Suprapubic skin (tissue), 4 donors: ENCODE data around the gene TTC39C. TPM values are rescaled to one million over a fixed set of nuclear protein-coding genes. Genes with fewer than 3 reads are reported as not detected.

Experiments used
- DNase-seq, 2 donors: peaks; one replicate each; pipeline ENCODE4 v3.0.0-alpha.2; 2019; ENCODE audit warnings: low spot score in 2 of 2
- H3K27ac ChIP-seq: fragments of 200-600 bp; sonication (generic); one replicate; pipeline ENCODE4 v1.5.1; 2019
- H3K27me3 ChIP-seq: fragments of 200-600 bp; sonication (generic); one replicate; pipeline ENCODE4 v1.5.1; 2019
- H3K36me3 ChIP-seq: fragments of 200-600 bp; sonication (generic); one replicate; pipeline ENCODE4 v1.5.1; 2019
- H3K4me1 ChIP-seq: fragments of 200-600 bp; sonication (generic); one replicate; pipeline ENCODE4 v1.5.1; 2019
- H3K4me3 ChIP-seq: fragments of 200-600 bp; sonication (generic); one replicate; pipeline ENCODE4 v1.5.1; 2019; ENCODE audit warnings: mild to moderate bottlenecking
- H3K9me3 ChIP-seq: fragments of 200-600 bp; sonication (generic); one replicate; pipeline ENCODE4 v1.5.1; 2019
- CTCF ChIP-seq, 2 donors: fragments of 200-600 bp in 1 of 2; fragments of 450-650 bp in 1 of 2; sonication (generic) in 1 of 2; IDR thresholded peaks; one replicate each; pipeline ENCODE4 v1.5.1; 2016 to 2019; ENCODE audit warnings: antibody characterized with exemption in 2 of 2, mild to moderate bottlenecking in 1 of 2, moderate library complexity in 1 of 2
- EP300 ChIP-seq: sonication (generic); formaldehyde crosslinking; IDR thresholded peaks from one replicate; pipeline ENCODE4 v1.6.1; 2017; ENCODE audit warnings: antibody characterized with exemption
- POLR2A ChIP-seq, 2 donors: fragments of 450-650 bp; IDR thresholded peaks; one replicate each; pipeline ENCODE4 v1.6.1; 2017; ENCODE audit warnings: antibody characterized with exemption in 2 of 2, mild to moderate bottlenecking in 2 of 2, moderate library complexity in 2 of 2
- POLR2AphosphoS5 ChIP-seq, 3 donors: sonication (generic); formaldehyde crosslinking; IDR thresholded peaks; one replicate each; pipeline ENCODE4 v1.6.1; 2017; ENCODE audit warnings: antibody characterized with exemption in 3 of 3
- WGBS: methylation state at CpG from one replicate; pipeline ENCODE4 v1.1.5; 2018; 5-methylcytosine and 5-hydroxymethylcytosine counted together
- total RNA-seq, 4 donors: library from RNA; depleted of rRNA; stranded (reverse); fragments of >200 nt; gene quantifications; one replicate each; pipeline ENCODE4 v1.1.0, GENCODE V29; 2016

Gene TTC39C
- total RNA-seq, 4 donors from 2014 or later: 74.9 to 126 (median 86.5) TPM

DNA sequence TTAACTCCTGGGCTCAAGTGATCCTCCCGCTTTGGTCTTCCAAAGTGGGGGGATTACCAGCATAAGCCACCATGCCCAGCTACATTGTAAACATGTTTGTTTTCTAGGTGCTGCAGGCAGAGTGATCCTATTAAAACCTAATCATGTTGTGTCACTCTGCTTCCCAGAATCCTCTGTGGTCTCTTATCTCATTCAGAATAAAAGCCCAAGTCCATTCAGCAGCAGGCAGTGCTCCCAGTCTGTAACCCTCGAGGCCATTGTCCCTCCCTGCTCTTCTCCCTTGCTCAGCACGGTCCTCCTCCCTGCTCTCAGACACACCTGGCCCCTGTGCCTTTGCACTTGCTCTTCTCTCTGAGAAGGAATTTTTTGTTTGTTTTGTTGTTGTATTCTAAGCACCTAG lies 113.2 kb downstream of the TTC39C start:
- WGBS: 71% methylated on average over 3 of the region's 3 CpGs
- Histone ChIP-seq H3K9me3 (no peaks in the 10 kb centered on the region), H3K27ac (no peak overlapping the region), H3K4me3 (no peak overlapping the region), H3K36me3 (peaks cover 58% of the 10 kb centered on the region), H3K27me3 (no peaks in the 10 kb centered on the region), H3K4me1 (peaks cover 10% of the 10 kb centered on the region)
- no peak for DNase-seq
- no peak for TF ChIP-seq POLR2AphosphoS5 (IDR thresholded peaks at IDR 0.05)

DNA sequence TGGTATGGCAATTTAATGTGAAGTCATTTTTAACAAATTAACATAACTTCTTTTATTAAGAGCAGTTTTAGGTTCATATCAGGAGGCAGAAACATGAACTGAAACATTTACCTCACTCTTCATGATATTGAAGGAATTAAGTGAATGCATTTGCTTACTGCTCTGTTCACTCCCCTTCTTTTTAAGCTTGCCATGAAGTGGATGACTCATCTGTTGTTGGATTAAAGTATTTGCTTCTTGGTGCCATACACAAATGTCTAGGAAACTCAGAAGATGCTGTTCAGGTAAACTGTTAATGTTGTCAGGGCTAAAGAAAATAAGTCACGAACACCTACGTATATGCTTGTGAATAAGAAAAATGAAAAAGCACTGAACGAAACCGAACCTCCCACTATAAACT lies 114.1 kb downstream of the TTC39C start:
- Histone ChIP-seq H3K4me1 (peaks cover 10% of the 10 kb centered on the region), H3K27ac (no peak overlapping the region), H3K36me3 (peaks cover 58% of the 10 kb centered on the region), H3K27me3 (no peaks in the 10 kb centered on the region), H3K9me3 (no peaks in the 10 kb centered on the region), H3K4me3 (no peak overlapping the region)
- TF ChIP-seq POLR2AphosphoS5 (IDR thresholded peaks at IDR 0.05): no peak
- TF ChIP-seq POLR2A (IDR thresholded peaks at IDR 0.05): no peak
- TF ChIP-seq EP300: no peak
- no peak for TF ChIP-seq CTCF (IDR thresholded peaks at IDR 0.05)
- WGBS: 82% methylated on average over 4 of the region's 4 CpGs
- DNase-seq: no peak

DNA sequence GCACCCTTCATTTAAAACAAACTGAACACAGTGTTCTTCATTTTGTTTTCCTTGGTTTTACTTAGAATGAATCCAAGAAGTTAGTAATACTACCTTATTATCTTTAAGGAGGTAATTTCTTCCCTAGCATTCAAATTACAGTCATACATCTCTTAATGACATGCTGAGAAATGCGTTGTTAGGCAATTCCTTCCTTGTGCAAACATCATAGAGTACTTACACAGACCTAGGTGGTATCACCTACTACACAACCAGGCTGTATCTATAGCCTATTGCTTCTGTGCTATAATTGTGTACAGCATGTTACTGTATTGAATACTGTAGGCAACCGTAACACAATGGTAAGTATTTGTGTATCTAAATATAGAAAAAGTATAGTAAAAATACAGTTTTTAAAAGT lies 115.9 kb downstream of the TTC39C start:
- DNase-seq: no peak
- 84% methylated on average over 2 of the region's 2 CpGs for WGBS
- Histone ChIP-seq H3K9me3 (no peaks in the 10 kb centered on the region), H3K36me3 (peaks cover 42% of the 10 kb centered on the region), H3K4me1 (peaks cover 10% of the 10 kb centered on the region), H3K27ac (no peak overlapping the region), H3K27me3 (no peaks in the 10 kb centered on the region), H3K4me3 (no peak overlapping the region)
- TF ChIP-seq CTCF (IDR thresholded peaks at IDR 0.05) (no peak), POLR2A (IDR thresholded peaks at IDR 0.05) (no peak), EP300 (no peak), POLR2AphosphoS5 (IDR thresholded peaks at IDR 0.05) (no peak)

- no peak for DNase-seq
- peaks cover 10% of the 10 kb centered on the region for H3K36me3 ChIP-seq
- 70% methylated on average over 3 of the region's 3 CpGs for WGBS
Observed at GRCh38 chr18:24136967-24137373, 122.4 kb downstream of the TTC39C start.

DNA sequence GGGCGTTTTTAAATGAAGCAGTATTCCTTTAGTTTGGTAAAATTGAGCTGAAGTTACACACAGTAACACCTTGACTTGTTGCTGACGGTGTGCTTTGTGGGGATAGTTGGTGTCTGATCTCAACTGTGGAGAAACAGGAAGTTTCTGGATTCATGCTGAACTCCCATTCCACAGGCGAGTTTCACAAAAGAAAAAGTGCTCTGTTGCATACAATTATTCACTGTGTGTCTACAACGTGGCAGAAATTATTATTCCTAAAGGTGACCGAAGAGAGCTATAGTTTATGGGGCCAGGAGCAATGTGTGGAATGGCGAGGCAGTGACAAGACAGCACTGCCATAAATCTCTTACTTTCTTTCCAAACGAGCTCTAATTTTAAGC lies 123.8 kb downstream of the TTC39C start:
- no peak for TF ChIP-seq EP300
- no peak for TF ChIP-seq POLR2A (IDR thresholded peaks at IDR 0.05)
- TF ChIP-seq POLR2AphosphoS5 (IDR thresholded peaks at IDR 0.05): no peak
- TF ChIP-seq CTCF (IDR thresholded peaks at IDR 0.05): no peak
- no peak for DNase-seq
- Histone ChIP-seq H3K36me3 (no peaks in the 10 kb centered on the region), H3K4me3 (peak overlapping the region; percentile 68), H3K27ac (no peak overlapping the region), H3K9me3 (no peaks in the 10 kb centered on the region), H3K4me1 (peaks cover 22% of the 10 kb centered on the region), H3K27me3 (no peaks in the 10 kb centered on the region)
- WGBS: 25% methylated on average over 7 of the region's 7 CpGs

More at GRCh38 chr18:24136967-24137373, 122.4 kb downstream of the TTC39C start:
- Histone ChIP-seq H3K4me3 (no peak overlapping the region), H3K27ac (no peak overlapping the region), H3K27me3 (no peaks in the 10 kb centered on the region), H3K4me1 (peaks cover 22% of the 10 kb centered on the region), H3K9me3 (no peaks in the 10 kb centered on the region)
- no peak for TF ChIP-seq CTCF (IDR thresholded peaks at IDR 0.05)
